ENCODE data around the gene RASGRP1.
A peak's percentile ranks its signal among the peaks of the same experiment; 100 is the strongest.

The RASGRP1 gene

GRCh38 chr15:38609097-38609738 is 44.6 kb upstream of the RASGRP1 start:
- TF ChIP-seq CTCF (IDR thresholded peaks at IDR 0.05; ENCODE audit: unreplicated experiment in 3 of 3): no peak

GRCh38 chr15:38608682-38609081 is 44.1 kb upstream of the RASGRP1 start:
- no peak for TF ChIP-seq CTCF (IDR thresholded peaks at IDR 0.05; ENCODE audit: unreplicated experiment in 3 of 3)
- peaks cover 13% of the 10 kb centered on the region for H3K4me1 Mint-ChIP-seq
- H3K9me3 Mint-ChIP-seq: no peaks in the 10 kb centered on the region
- H3K4me3 Mint-ChIP-seq: no peak overlapping the region
- no peak overlapping the region for H3K27ac Mint-ChIP-seq
- no peaks in the 10 kb centered on the region for H3K36me3 Mint-ChIP-seq (ENCODE audit: low read depth)
- H3K27me3 Mint-ChIP-seq (ENCODE audit: low read depth): no peaks in the 10 kb centered on the region

More at GRCh38 chr15:38609097-38609738, 44.6 kb upstream of the RASGRP1 start:
- Mint-ChIP-seq H3K4me3 (no peak overlapping the region), H3K27me3 (ENCODE audit: low read depth) (no peaks in the 10 kb centered on the region), H3K9me3 (no peaks in the 10 kb centered on the region), H3K36me3 (ENCODE audit: low read depth) (no peaks in the 10 kb centered on the region), H3K27ac (no peak overlapping the region), H3K4me1 (peaks cover 8% of the 10 kb centered on the region)

GRCh38 chr15:38605744-38606143 is 41.1 kb upstream of the RASGRP1 start:
- no peaks in the 10 kb centered on the region for H3K9me3 Mint-ChIP-seq

GRCh38 chr15:38603672-38604071 is 39.1 kb upstream of the RASGRP1 start:
- TF ChIP-seq CTCF (IDR thresholded peaks at IDR 0.05; ENCODE audit: unreplicated experiment in 3 of 3): no peak
- Mint-ChIP-seq H3K4me1 (peaks cover 14% of the 10 kb centered on the region), H3K27me3 (ENCODE audit: low read depth) (no peaks in the 10 kb centered on the region), H3K4me3 (no peak overlapping the region), H3K36me3 (ENCODE audit: low read depth) (no peaks in the 10 kb centered on the region), H3K27ac (peak overlapping the region in 1 of 3 experiments; percentile 88), H3K9me3 (no peaks in the 10 kb centered on the region)

More at GRCh38 chr15:38605744-38606143, 41.1 kb upstream of the RASGRP1 start:
- Mint-ChIP-seq H3K27me3 (ENCODE audit: low read depth) (no peaks in the 10 kb centered on the region), H3K36me3 (ENCODE audit: low read depth) (no peaks in the 10 kb centered on the region), H3K4me3 (no peak overlapping the region), H3K27ac (no peak overlapping the region), H3K4me1 (peaks cover 17% of the 10 kb centered on the region)
- TF ChIP-seq CTCF (IDR thresholded peaks at IDR 0.05; ENCODE audit: unreplicated experiment in 3 of 3): no peak

- no peaks in the 10 kb centered on the region for H3K9me3 Mint-ChIP-seq
- no peaks in the 10 kb centered on the region for H3K36me3 Mint-ChIP-seq (ENCODE audit: low read depth)
- H3K4me1 Mint-ChIP-seq: peaks cover 14% of the 10 kb centered on the region
- H3K4me3 Mint-ChIP-seq: no peak overlapping the region
- TF ChIP-seq CTCF (IDR thresholded peaks at IDR 0.05; ENCODE audit: unreplicated experiment in 3 of 3): no peak
- no peaks in the 10 kb centered on the region for H3K27me3 Mint-ChIP-seq (ENCODE audit: low read depth)
- peak overlapping the region; percentile 51 to 88 (median 86) for H3K27ac Mint-ChIP-seq
Observed at GRCh38 chr15:38602910-38603670, 38.5 kb upstream of the RASGRP1 start.
